Measurements from ENCODE around the gene HTN1. TPM values are rescaled to one million over a fixed set of nuclear protein-coding genes. Genes with fewer than 3 reads are reported as not detected.

HTN1 gene
- total and polyA plus RNA-seq, 10 of the 15 experiments (the other 5 are each of a cell fraction or from before 2014, with no cell fraction given): 0.03 TPM; not detected in 9

Other genes starting within 250 kb of the HTN1 start
Only the 7 nearest of the 9 such genes appear.
- gene CSN1S1, start 119.4 kb upstream of the HTN1 start, total RNA-seq (2014; rRNA removed): not detected in 2 replicates
- gene CSN1S1, start 119.4 kb upstream of the HTN1 start, total RNA-seq (2014; rRNA removed; fragmentation: Illumina TruSeq; extraction: Trizol): not detected in 2 replicates
- gene CSN1S1, start 119.4 kb upstream of the HTN1 start, total RNA-seq (2021): not detected in 2 replicates
- gene CSN1S1, start 119.4 kb upstream of the HTN1 start, polyA plus RNA-seq (2011; rRNA removed): not detected in 2 replicates
- not detected in 2 replicates for gene CSN1S1, start 119.4 kb upstream of the HTN1 start, polyA plus RNA-seq (2014; fragmentation: Illumina TruSeq; extraction: Trizol)
- gene CSN1S1, start 119.4 kb upstream of the HTN1 start, polyA plus RNA-seq (2014; fragmentation: Nextera tagmentation; extraction: Ambion mirVana): not detected
- gene CSN1S1, start 119.4 kb upstream of the HTN1 start, polyA plus RNA-seq (2014; rRNA removed): not detected in 2 replicates
- not detected for gene CSN1S1, start 119.4 kb upstream of the HTN1 start, polyA plus RNA-seq (2016; fragmentation: Nextera tagmentation; extraction: Ambion mirVana)
- gene CSN2, start 84.7 kb upstream of the HTN1 start, total RNA-seq (2014; rRNA removed): not detected in 2 replicates
- not detected in 2 replicates for gene CSN2, start 84.7 kb upstream of the HTN1 start, total RNA-seq (2014; rRNA removed; fragmentation: Illumina TruSeq; extraction: Trizol)
- gene CSN2, start 84.7 kb upstream of the HTN1 start, total RNA-seq (2021): not detected in 2 replicates
- gene CSN2, start 84.7 kb upstream of the HTN1 start, polyA plus RNA-seq (2011; rRNA removed): not detected in 2 replicates
- not detected in 2 replicates for gene CSN2, start 84.7 kb upstream of the HTN1 start, polyA plus RNA-seq (2014; fragmentation: Illumina TruSeq; extraction: Trizol)
- gene CSN2, start 84.7 kb upstream of the HTN1 start, polyA plus RNA-seq (2014; fragmentation: Nextera tagmentation; extraction: Ambion mirVana): not detected
- not detected in 2 replicates for gene CSN2, start 84.7 kb upstream of the HTN1 start, polyA plus RNA-seq (2014; rRNA removed)
- not detected for gene CSN2, start 84.7 kb upstream of the HTN1 start, polyA plus RNA-seq (2016; fragmentation: Nextera tagmentation; extraction: Ambion mirVana)
- not detected in 2 replicates for gene STATH, start 54.5 kb upstream of the HTN1 start, total RNA-seq (2014; rRNA removed)
- gene STATH, start 54.5 kb upstream of the HTN1 start, total RNA-seq (2014; rRNA removed; fragmentation: Illumina TruSeq; extraction: Trizol): not detected in 2 replicates
- not detected in 2 replicates for gene STATH, start 54.5 kb upstream of the HTN1 start, total RNA-seq (2021)
- not detected in 2 replicates for gene STATH, start 54.5 kb upstream of the HTN1 start, polyA plus RNA-seq (2011; rRNA removed)
- 0.21 TPM in 1 of 2 replicates, not detected in the other for gene STATH, start 54.5 kb upstream of the HTN1 start, polyA plus RNA-seq (2014; fragmentation: Illumina TruSeq; extraction: Trizol)
- gene STATH, start 54.5 kb upstream of the HTN1 start, polyA plus RNA-seq (2014; fragmentation: Nextera tagmentation; extraction: Ambion mirVana): not detected
- gene STATH, start 54.5 kb upstream of the HTN1 start, polyA plus RNA-seq (2014; rRNA removed): not detected in 2 replicates
- gene STATH, start 54.5 kb upstream of the HTN1 start, polyA plus RNA-seq (2016; fragmentation: Nextera tagmentation; extraction: Ambion mirVana): not detected
- not detected in 2 replicates for gene HTN3, start 22.0 kb upstream of the HTN1 start, total RNA-seq (2014; rRNA removed)
- gene HTN3, start 22.0 kb upstream of the HTN1 start, total RNA-seq (2014; rRNA removed; fragmentation: Illumina TruSeq; extraction: Trizol): not detected in 2 replicates
- not detected in 2 replicates for gene HTN3, start 22.0 kb upstream of the HTN1 start, total RNA-seq (2021)
- not detected in 2 replicates for gene HTN3, start 22.0 kb upstream of the HTN1 start, polyA plus RNA-seq (2011; rRNA removed)
- gene HTN3, start 22.0 kb upstream of the HTN1 start, polyA plus RNA-seq (2014; fragmentation: Illumina TruSeq; extraction: Trizol): not detected in 2 replicates
- not detected for gene HTN3, start 22.0 kb upstream of the HTN1 start, polyA plus RNA-seq (2014; fragmentation: Nextera tagmentation; extraction: Ambion mirVana)
- not detected in 2 replicates for gene HTN3, start 22.0 kb upstream of the HTN1 start, polyA plus RNA-seq (2014; rRNA removed)
- gene HTN3, start 22.0 kb upstream of the HTN1 start, polyA plus RNA-seq (2016; fragmentation: Nextera tagmentation; extraction: Ambion mirVana): not detected
- gene PRR27, start 103.8 kb downstream of the HTN1 start, total RNA-seq (2014; rRNA removed): not detected in 2 replicates
- gene PRR27, start 103.8 kb downstream of the HTN1 start, total RNA-seq (2014; rRNA removed; fragmentation: Illumina TruSeq; extraction: Trizol): not detected in 2 replicates
- not detected in 2 replicates for gene PRR27, start 103.8 kb downstream of the HTN1 start, total RNA-seq (2021)
- not detected in 2 replicates for gene PRR27, start 103.8 kb downstream of the HTN1 start, polyA plus RNA-seq (2011; rRNA removed)
- gene PRR27, start 103.8 kb downstream of the HTN1 start, polyA plus RNA-seq (2014; fragmentation: Illumina TruSeq; extraction: Trizol): not detected in 2 replicates
- not detected for gene PRR27, start 103.8 kb downstream of the HTN1 start, polyA plus RNA-seq (2014; fragmentation: Nextera tagmentation; extraction: Ambion mirVana)
- gene PRR27, start 103.8 kb downstream of the HTN1 start, polyA plus RNA-seq (2014; rRNA removed): not detected in 2 replicates
- not detected for gene PRR27, start 103.8 kb downstream of the HTN1 start, polyA plus RNA-seq (2016; fragmentation: Nextera tagmentation; extraction: Ambion mirVana)
- gene ODAM, start 145.3 kb downstream of the HTN1 start, total RNA-seq (2014; rRNA removed): not detected in 2 replicates
- not detected in 2 replicates for gene ODAM, start 145.3 kb downstream of the HTN1 start, total RNA-seq (2014; rRNA removed; fragmentation: Illumina TruSeq; extraction: Trizol)
- not detected in 2 replicates for gene ODAM, start 145.3 kb downstream of the HTN1 start, total RNA-seq (2021)
- not detected in 2 replicates for gene ODAM, start 145.3 kb downstream of the HTN1 start, polyA plus RNA-seq (2011; rRNA removed)
- gene ODAM, start 145.3 kb downstream of the HTN1 start, polyA plus RNA-seq (2014; fragmentation: Illumina TruSeq; extraction: Trizol): not detected in 2 replicates
- not detected for gene ODAM, start 145.3 kb downstream of the HTN1 start, polyA plus RNA-seq (2014; fragmentation: Nextera tagmentation; extraction: Ambion mirVana)
- not detected in 2 replicates for gene ODAM, start 145.3 kb downstream of the HTN1 start, polyA plus RNA-seq (2014; rRNA removed)
- gene ODAM, start 145.3 kb downstream of the HTN1 start, polyA plus RNA-seq (2016; fragmentation: Nextera tagmentation; extraction: Ambion mirVana): not detected
- not detected in 2 replicates for gene FDCSP, start 175.7 kb downstream of the HTN1 start, total RNA-seq (2014; rRNA removed)
- gene FDCSP, start 175.7 kb downstream of the HTN1 start, total RNA-seq (2014; rRNA removed; fragmentation: Illumina TruSeq; extraction: Trizol): not detected in 2 replicates
- not detected in 2 replicates for gene FDCSP, start 175.7 kb downstream of the HTN1 start, total RNA-seq (2021)
- gene FDCSP, start 175.7 kb downstream of the HTN1 start, polyA plus RNA-seq (2011; rRNA removed): not detected in 2 replicates
- gene FDCSP, start 175.7 kb downstream of the HTN1 start, polyA plus RNA-seq (2014; fragmentation: Illumina TruSeq; extraction: Trizol): not detected in 2 replicates
- gene FDCSP, start 175.7 kb downstream of the HTN1 start, polyA plus RNA-seq (2014; fragmentation: Nextera tagmentation; extraction: Ambion mirVana): not detected
- gene FDCSP, start 175.7 kb downstream of the HTN1 start, polyA plus RNA-seq (2014; rRNA removed): not detected in 2 replicates
- not detected for gene FDCSP, start 175.7 kb downstream of the HTN1 start, polyA plus RNA-seq (2016; fragmentation: Nextera tagmentation; extraction: Ambion mirVana)

Data from GM12878 (cell line).